Hematopoietic multipotent progenitor cell (in vitro differentiated cells): ENCODE results near the gene STIM1. TPM values are rescaled to one million over a fixed set of nuclear protein-coding genes. Genes with fewer than 3 reads are reported as not detected.
"Not testable (repeated sequence)": the region's sequence is repeated elsewhere in the genome, so short reads cannot be mapped to it uniquely, and the experiment has no call there.

Source experiments
- DNase-seq, 3 donors: peaks; one replicate each; pipeline ENCODE4 v3.0.0-alpha.2; 2011 to 2015; ENCODE audit warnings: low read depth in 2 of 3, low spot score in 2 of 3
- total RNA-seq: library from RNA; depleted of rRNA; stranded (reverse); fragments of >200 nt; gene quantifications from one replicate; pipeline ENCODE4 v1.2.3, GENCODE V29; 2012

The STIM1 gene
- total RNA-seq, 1 donor, result 80.2 TPM

GRCh38 chr11:3879967-3880542 lies 24.6 kb downstream of the STIM1 start:
- no peak for DNase-seq

DNA sequence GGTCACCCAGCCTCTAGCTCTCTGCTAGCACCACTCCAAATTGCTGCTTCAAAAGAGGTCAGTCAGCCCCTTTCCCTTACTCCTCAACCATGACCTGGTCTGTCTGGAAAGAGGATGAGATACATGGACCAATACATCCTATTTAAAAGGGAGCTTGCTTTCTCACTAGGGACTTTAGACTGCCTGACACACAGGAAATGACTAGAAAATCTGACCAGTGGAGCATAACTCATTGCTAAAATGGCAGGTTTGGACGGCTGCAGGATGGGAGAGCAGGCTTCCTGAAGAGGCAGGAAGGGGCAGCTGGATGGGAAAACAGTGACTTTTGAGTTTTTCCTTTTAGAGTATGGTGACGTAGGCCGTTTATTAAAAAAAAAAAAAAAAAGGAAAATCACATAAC lies 25.3 kb downstream of the STIM1 start:
- no peak for DNase-seq

DNA sequence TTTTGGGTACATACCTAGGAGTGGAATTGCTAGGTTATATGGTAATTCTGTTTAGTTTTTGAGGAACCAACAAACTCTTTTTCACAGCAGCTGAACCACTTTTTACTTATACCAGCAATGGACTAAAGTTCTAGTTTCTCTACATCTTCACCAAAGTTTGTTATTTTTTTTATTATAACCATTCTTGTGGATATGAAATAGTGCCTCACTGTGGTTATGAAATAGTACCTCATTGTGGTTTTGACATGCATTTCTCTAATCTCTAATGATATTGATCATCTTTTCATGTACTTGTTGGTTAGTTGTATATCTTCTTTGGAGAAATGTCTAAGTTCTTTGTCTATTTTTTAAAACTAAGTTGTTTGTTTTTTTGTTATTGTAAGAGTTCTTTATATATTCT lies 27.2 kb downstream of the STIM1 start:
- no peak for DNase-seq

DNA sequence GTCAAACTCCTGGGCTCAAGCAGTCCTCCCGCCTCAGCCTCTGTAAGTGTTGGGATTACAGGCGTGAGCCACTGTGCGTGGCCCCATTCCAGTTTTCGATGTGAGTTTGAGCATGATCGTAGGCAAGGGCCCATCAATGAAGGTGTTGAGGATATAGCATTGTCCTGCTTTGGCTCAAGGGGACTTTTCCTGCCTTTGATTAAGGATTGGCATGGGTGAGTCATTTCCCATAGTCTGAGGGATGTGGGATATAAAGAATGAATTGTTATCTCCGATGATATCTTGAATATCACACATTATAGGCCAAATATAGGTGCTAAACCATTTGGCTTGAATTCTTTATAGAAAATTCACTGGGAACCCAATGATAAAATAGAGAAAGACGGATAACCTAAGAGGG lies 30.4 kb downstream of the STIM1 start:
- no peak for DNase-seq

- no peak for DNase-seq
Measured at GRCh38 chr11:3886985-3887384, 31.5 kb downstream of the STIM1 start.

DNA sequence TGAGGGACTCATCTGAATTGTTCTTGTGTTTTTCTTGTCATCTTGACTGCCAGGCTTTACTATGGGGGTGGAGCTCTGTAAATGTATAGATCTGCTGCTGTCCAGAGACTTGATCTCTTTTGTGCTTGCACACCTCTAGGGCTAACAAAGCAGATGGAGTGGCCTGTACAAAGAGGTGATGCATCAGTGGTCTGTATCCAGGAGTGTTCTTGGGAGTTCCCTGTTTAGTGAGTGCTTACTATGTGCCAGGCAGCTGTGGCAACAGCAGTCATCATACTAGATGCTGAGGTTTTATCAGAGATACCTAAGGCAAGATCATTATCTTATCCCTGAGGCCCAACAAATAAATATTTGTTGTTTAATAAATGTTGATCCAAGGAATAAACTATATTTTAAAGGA lies 33.4 kb downstream of the STIM1 start:
- DNase-seq, result no peak

GRCh38 chr11:3890014-3890413 lies 34.5 kb downstream of the STIM1 start:
- DNase-seq, result no peak

- no peak for DNase-seq
Measured at GRCh38 chr11:3890806-3891205, 35.3 kb downstream of the STIM1 start.

DNA sequence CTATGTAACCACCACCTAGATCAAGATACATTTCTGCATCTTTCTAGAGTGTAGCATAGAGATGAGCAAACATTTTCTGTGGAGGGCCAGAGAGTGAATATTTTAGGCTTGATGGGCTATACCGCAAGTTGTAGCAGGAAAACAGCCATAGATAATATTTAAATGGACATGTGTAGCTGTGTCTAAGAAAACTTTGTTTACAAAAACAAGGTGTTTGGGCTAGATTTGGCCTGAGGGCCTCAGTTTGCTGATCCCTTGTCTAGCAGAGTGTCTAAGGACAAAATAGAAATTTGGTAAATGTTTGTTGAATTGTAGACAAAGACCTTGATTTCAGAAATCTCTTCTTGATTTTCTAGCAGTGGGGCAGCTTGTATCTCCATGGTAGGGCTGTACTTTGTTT lies 36.3 kb downstream of the STIM1 start:
- no peak for DNase-seq

DNA sequence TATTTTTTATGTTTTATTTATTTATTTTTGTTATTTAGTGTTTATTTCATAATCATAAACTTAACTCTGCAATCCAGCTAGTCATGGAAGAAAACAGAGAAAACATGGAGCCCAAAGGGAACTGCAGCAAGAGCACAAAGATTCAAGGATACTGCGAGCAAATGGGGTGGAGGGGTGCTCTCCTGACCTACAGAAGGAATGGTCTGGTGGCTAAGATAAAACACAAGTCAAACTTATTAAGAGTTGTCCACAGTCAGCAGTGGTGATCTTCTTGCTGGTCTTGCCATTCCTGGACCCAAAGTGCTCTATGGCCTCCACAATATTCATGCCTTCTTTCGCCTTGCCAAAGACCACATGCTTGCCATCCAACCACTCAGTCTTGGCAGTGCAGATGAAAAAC lies 36.7 kb downstream of the STIM1 start:
- no peak for DNase-seq

GRCh38 chr11:3893311-3893710 lies 37.8 kb downstream of the STIM1 start:
- DNase-seq, result no peak

GRCh38 chr11:3894128-3894731 lies 38.8 kb downstream of the STIM1 start:
- peak in 2 of 3 donors; percentile 53 to 77 for DNase-seq

- DNase-seq, result no peak
Measured at GRCh38 chr11:3896644-3897043, 41.2 kb downstream of the STIM1 start.

DNA sequence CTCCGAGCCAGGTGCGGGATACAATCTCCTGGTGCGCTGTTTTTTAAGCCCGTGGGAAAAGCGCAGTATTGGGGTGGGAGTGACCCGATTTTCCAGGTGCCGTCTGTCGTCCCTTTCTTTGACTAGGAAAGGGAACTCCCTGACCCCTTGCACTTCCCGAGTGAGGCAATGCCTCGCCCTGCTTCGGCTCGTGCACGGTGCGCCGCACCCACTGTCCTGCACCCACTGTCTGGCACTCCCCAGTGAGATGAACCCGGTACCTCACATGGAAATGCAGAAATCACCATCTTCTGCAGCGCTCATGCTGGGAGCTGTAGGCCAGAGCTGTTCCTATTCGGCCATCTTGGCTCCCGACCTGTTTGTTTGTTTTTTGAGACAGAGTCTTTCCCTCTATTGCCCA lies 44.8 kb downstream of the STIM1 start:
- DNase-seq, result not testable (repeated sequence)

GRCh38 chr11:3901249-3902025 lies 46.0 kb downstream of the STIM1 start:
- no peak for DNase-seq

- no peak for DNase-seq
Measured at GRCh38 chr11:3902441-3902840, 47.0 kb downstream of the STIM1 start.

GRCh38 chr11:3903207-3903896 lies 47.9 kb downstream of the STIM1 start:
- peak in 1 of 3 donors; percentile 24 for DNase-seq

DNA sequence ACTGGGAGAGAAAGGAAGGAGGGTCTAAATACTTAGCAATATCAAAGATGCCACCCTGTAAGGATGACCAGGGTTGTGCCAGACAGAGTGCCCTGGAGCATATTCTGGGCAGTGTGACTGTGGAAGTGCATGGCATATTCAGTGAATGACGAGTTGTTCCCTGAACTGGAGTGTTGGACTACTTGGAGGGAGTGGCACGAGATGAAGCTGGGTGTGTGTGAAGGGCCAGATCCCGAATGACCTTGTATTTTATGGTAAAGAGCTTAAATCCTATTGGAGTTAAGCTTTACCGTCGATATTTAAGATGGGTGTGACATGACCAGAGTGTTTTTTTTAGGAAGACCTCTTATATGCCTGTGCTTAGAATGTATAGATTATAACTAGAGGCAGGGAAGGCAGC lies 48.8 kb downstream of the STIM1 start:
- DNase-seq, result no peak

- peak in 2 of 3 donors; percentile 29 to 32 for DNase-seq
Measured at GRCh38 chr11:3905080-3905953, 49.9 kb downstream of the STIM1 start.

DNA sequence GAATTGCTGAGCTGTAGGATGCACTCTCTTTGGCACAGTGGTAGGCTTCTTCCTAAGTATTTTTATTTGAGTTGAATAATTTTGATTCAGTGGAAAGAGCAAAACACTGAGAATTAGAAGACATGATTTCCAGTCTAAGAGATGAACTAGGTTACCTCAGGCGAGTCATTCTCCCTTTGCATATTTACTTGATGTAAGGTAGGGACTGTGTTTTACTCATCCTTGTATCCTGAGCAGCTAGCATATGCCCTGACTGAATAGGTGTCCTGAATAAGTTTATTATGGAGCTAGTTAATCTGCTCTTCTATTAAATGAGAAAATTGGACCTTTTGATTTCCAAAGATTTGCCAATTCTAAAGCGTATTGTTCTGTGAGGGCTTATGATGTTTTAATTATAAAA lies 50.7 kb downstream of the STIM1 start:
- no peak for DNase-seq

GRCh38 chr11:3907590-3907989 lies 52.1 kb downstream of the STIM1 start:
- DNase-seq, result no peak
